ENCODE measurements around the gene JMJD8. TPM values are rescaled to one million over a fixed set of nuclear protein-coding genes. Genes with fewer than 3 reads are reported as not detected.
A peak's percentile ranks its signal among the peaks of the same experiment; 100 is the strongest.

The JMJD8 gene
- total RNA-seq, 1 donor from 2014 or later, result 43.1 TPM

DNA sequence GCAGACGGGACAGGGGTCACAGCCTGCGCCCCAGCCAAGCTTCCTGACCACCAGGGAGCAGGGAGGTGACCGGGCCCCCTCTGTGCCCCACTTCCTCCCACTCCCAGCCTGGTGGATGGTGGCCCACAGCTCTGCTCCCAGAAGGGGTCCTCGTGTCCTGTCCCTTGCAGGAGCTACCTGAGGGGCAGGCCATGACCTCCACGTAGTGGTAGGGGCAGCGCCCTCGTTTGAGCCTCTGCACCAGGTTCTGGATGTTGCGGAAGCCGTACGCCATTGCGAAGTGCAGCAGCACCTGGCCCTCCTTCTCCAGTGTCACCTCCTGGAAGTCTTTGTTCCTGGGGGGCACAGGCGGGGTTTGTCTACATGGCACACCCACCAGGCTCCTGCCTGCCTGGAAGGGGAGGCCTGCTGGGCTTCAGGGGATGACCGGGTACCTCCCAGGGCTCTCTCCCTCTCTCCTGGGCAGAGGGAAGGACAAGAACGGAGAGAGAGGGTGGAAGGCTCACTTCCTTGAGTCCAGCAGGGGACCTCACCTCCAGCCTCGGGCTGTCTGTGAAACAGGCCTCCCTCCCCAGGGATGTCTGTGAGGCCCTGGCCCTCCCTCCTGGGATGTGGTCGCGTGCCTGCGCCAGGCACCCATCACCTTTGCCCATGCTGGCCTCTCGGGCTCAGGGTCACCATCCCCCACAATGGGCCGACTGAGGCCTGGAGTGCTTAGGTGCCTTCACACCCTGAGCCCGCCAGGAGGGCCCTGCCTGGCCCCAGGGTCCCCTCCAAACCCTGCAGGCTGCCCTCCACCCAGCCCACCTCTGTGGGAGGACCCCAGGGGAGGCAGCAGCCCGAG, 46.8 kb upstream of the JMJD8 start:
- H3K27ac ChIP-seq (replicated peaks), result no peak overlapping the region
- intact Hi-C loops (cut with micrococcal nuclease), result no loop called here
- peaks cover 25% of the 10 kb centered on the region for H3K27me3 ChIP-seq (ENCODE audit: low read depth)
- DNase-seq, result no peak
- TF ChIP-seq CTCF (IDR thresholded peaks at IDR 0.05; ENCODE audit: borderline replicate concordance), result no peak
- no peaks in the 10 kb centered on the region for H3K9me3 ChIP-seq (replicated peaks)
- H3K36me3 ChIP-seq, result peaks cover 47% of the 10 kb centered on the region
- no peak overlapping the region for H3K4me3 ChIP-seq
- peaks cover 27% of the 10 kb centered on the region for H3K4me1 ChIP-seq

DNA sequence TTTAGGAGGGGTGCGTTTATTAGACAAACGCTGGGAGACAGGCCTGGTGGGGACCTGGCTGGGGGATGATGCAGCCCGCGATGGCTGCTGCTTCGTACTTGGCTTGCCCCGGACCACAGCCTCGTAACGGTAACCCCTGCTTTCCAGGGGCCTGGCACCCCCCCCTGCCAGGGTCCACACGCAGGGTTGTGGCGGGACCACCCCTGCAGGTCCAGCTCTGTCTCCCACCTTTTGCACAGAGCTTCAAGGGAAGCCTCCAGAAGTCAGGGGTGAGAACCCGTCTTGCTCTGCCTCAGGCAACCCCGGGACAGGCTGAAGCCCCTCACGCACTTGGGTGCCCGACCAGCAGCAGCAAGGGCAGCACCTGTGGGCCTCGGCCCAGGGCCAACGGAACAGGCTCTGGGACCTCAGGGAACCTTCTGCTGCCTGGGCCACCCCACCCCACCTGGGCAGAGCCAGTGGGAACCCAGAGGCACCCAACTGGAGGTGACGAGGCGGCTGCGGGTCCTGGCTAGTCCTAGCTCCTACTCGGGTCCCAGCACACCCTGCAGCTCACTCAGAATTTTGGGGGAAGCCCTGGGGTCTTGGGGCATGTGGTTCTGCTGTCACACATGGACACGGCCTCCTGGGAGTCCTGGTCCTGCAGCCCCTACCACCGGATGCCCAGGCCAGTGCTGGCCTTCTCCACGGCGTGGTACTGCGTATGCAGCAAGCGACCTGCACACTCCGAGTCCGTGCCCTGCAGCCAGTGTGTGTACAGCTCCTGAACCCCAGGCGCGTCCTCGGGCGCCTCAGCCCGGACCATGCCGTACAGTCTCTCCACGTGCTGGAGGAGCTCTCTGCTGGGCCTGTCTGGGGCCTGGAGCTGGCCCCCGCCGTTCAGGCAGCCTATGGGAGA, 45.9 kb upstream of the JMJD8 start:
- Histone ChIP-seq H3K9me3 (replicated peaks) (no peaks in the 10 kb centered on the region), H3K36me3 (peaks cover 39% of the 10 kb centered on the region), H3K4me3 (no peak overlapping the region), H3K27me3 (ENCODE audit: low read depth) (peaks cover 26% of the 10 kb centered on the region), H3K27ac (replicated peaks) (no peak overlapping the region), H3K4me1 (peaks cover 27% of the 10 kb centered on the region)
- TF ChIP-seq CTCF (IDR thresholded peaks at IDR 0.05; ENCODE audit: borderline replicate concordance), result no peak
- DNase-seq, result no peak
- intact Hi-C loops (cut with micrococcal nuclease), result no loop called here

DNA sequence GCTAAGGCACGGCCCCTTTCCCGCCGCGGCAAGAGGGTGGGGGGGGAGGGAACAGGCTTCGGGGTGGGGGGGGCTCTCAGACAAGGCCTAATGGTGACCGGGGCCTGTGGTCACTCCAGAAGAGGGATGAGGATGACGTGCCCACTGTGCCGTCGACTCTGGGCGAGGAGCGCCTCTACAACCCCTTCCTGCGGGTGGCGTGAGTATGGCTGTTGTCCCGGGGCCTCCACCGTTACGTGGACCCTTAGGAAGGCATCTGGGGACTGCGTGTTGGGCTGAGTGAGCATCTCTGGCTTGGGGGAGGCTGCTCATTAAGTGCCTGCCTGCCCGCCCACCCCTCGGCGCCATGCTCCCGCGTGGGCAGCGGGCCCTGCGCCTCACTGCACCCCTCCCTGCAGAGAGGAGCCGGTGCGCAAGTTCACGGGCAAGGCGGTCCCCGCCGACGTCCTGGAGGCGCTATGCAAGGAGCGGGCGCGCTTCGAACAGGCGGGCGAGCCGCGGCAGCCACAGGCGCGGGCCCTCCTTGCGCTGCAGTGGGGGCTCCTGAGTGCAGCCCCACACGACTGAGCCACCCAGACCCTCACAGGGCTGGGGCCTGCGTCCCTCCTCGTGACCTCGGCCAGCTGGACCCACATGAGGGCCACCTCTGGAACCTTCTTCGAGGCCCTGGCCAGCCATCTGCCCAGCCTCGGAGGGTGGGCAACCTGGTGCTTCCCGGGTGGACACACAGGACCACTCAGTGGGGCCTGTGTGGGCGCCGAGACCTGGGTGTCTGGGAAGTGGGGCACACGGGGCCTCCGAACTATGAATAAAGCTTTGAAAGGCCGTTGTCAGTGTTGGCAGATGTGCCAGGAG, 45.0 kb upstream of the JMJD8 start:
- no peaks in the 10 kb centered on the region for H3K9me3 ChIP-seq (replicated peaks)
- H3K27ac ChIP-seq (replicated peaks), result no peak overlapping the region
- peaks cover 30% of the 10 kb centered on the region for H3K36me3 ChIP-seq
- peaks cover 26% of the 10 kb centered on the region for H3K27me3 ChIP-seq (ENCODE audit: low read depth)
- DNase-seq, result no peak
- intact Hi-C loops (cut with micrococcal nuclease), result no loop called here
- H3K4me1 ChIP-seq, result peaks cover 27% of the 10 kb centered on the region
- no peak for TF ChIP-seq CTCF (IDR thresholded peaks at IDR 0.05; ENCODE audit: borderline replicate concordance)
- H3K4me3 ChIP-seq, result peak overlapping the region; percentile 75

DNA sequence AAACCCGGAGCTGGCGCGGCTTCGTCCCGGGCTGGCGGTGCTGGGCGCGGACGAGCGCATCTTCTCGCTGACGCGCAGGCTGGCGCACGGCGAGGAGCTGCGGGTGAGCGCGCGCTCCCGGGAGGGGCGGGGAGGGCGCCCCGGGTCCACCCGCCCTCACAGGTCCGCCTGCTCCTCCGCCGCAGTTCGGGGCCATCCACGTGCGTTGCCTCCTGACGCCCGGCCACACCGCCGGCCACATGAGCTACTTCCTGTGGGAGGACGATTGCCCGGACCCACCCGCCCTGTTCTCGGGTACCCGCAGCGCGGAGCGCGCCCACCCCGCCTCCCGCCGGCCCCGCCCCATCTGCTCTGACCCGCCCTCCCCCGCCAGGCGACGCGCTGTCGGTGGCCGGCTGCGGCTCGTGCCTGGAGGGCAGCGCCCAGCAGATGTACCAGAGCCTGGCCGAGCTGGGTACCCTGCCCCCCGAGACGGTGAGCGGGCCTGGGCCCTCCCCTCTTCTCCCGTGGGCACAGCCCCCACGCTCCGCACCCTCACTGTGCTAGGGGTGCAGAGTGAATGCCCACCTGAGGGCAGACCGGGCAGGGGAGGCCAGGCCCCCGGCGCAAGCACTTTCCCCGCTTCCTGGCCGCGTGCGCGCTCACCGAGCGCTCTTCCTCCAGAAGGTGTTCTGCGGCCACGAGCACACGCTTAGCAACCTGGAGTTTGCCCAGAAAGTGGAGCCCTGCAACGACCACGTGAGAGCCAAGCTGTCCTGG, 44.2 kb upstream of the JMJD8 start:
- DNase-seq, result peak; percentile 65
- intact Hi-C loops (cut with micrococcal nuclease), result no loop called here
- Histone ChIP-seq H3K4me1 (peaks cover 27% of the 10 kb centered on the region), H3K27me3 (ENCODE audit: low read depth) (peaks cover 26% of the 10 kb centered on the region), H3K36me3 (peaks cover 22% of the 10 kb centered on the region), H3K4me3 (peak overlapping the region; percentile 75), H3K9me3 (replicated peaks) (no peaks in the 10 kb centered on the region), H3K27ac (replicated peaks) (no peak overlapping the region)
- TF ChIP-seq CTCF (IDR thresholded peaks at IDR 0.05; ENCODE audit: borderline replicate concordance), result no peak
